Right forelimb (tissue), 1 donor: ENCODE data around the gene SAP25.

Experiments used
- DNase-seq: peaks from one replicate; pipeline ENCODE4 v3.0.0-alpha.2; 2018

The SAP25 gene

DNA sequence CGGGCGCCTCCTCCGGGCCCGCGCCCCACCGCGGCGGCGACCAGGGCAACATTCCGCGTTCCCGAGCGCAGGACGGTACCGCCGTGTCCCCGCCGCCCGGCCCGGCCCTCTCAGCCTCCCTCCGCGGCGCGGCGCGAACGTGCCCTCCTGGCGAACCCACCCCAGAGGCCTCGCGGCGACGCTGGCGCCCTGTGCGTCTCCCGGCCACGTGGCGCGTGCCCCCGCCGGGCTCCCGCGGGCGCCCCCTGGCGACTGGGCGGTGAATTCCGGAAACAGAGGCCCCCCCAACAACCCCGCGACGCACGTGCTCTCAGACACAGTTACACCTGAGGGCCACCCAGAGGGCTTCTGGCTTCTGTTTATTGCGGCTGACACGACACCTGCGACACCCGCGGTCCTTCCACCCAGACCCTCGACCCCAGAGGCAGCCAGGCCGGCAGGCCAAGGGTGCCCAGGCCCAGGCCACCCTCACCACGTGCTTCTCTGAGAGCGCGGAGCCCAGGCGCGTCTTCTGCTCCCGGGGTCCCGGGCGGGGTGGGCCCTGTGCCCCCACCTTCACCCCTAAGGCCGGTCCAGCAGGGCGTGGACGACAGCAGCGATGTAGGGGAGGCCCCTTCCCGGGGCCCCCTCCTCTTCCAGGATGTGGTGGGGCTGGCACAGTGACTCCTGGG, at the start of gene SAP25:
SAP25 (minus strand) TSS at position 210 of the 671 bp plus-strand sequence; CDS start at position 52, 158 bp downstream.
- no peak for DNase-seq

DNA sequence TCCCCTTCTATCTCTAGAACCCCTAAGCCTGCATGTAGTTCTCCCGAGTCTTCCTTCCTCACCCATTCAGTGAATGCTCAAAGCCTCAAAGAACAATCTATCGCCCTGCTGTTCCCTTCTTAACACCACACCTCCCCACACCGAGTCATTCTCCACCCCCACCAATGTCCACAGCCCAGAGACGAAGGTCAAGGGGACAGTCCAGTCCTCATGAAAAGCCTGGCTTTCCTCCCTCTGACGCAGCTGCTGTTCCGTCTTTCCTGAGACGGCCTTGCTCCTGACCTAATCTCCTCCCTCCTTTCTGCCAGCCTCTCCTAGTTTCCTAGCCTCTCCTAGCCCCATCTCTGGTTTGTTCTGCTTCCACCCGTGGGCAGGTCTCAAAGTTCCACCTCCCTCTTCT, 47.9 kb upstream of the SAP25 start:
- no peak for DNase-seq

DNA sequence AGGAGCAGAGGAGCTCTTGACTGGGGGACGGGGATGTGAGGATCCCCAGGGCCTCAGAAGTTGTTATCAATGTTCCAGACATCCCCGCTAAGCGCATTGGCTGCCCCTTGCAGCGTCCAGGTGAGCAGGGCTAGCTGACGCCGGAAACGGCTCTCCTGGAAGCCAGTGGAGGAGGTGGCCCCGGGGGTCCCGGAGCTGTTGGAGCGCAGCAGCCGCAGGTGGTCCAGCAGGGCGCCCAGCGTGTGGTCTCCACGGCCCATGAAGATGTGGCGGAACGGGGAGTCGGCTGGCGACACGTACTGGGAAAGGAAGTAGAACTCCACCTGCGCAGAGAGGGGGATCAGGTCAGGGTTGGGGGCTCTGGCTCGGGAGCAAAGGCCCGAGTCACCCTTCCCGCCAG, 47.1 kb upstream of the SAP25 start:
- no peak for DNase-seq

DNA sequence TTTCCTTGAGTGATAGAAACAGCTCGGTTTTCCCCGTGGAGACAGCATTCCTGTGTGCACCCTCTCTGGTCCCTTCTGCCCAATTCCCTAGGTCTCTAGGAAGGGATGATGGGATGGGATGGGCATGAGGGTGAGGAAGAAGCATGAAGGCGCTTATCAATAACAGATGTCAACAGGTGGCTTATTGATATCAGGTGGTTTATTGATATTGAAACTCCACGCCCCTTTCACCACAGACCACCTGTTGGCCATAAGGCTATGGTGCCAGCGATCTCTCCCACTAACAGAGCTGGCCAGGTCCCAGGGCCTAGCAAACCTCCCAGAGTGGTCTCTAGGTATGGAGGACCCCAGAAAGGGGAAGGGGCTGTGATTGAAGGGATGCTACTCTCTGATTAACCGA, 46.5 kb upstream of the SAP25 start:
- DNase-seq: no peak

DNA sequence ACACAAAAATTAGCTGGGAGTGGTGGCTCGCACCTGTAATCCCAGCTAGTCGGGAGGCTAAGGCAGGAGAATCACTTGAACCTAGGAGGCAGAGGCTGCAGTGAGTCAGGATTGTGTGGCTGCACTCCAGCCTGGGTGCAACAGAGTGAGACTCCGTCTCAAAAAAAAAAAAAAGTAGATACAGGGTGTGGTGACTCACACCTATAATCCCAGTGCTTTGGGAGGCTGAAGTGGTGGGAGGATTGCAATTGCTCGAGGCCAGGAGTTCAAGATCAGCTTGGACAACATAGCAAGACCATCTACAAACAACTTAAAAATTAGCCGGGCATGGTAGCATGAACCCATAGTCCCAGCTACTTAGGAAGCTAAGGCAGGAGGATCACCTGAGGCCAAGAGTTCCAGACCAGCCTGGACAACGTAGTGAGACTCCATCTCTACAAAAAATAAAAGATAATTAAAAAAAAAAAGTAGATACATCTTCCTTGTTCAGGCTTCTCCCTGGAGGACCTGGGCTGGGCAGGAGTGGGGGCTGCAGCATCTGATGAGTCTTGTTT, 40.7 kb upstream of the SAP25 start:
- DNase-seq: no peak

DNA sequence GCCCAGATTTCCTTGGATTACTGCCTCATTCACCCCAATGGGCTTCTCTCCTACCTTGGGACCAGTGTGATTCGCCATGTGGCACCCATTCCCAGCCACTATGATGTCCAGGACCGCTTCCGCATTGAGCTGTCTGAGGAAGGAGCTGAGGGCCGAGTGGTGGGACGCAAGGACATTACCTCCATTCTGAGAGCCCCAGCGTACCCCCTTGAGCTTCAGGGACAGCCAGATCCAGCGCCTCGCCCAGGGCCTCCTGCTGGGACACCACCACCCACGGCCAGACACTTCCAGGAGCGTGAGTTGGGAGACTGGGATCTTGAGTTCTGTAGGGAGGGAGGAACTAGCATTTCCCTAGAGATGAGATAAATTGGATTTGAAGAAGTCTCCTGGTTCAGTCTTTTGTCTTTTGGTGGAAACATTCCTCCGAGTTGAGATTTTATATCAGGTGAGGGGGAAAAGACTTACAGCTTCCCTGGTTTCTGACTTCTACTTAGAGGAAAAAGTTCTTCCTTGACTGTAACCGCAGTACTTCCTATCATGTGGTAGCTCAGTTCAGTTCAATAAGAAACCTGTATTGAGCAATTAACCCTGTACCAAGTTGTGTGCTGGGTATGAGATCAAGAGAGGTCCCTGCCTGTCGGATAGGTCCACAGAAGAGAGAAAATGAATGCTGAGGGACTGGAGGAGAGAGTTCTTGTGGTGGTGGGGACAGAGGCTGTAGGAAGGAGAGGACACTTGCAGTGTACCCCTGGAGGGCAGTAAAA, 39.9 kb upstream of the SAP25 start:
- DNase-seq: no peak

DNA sequence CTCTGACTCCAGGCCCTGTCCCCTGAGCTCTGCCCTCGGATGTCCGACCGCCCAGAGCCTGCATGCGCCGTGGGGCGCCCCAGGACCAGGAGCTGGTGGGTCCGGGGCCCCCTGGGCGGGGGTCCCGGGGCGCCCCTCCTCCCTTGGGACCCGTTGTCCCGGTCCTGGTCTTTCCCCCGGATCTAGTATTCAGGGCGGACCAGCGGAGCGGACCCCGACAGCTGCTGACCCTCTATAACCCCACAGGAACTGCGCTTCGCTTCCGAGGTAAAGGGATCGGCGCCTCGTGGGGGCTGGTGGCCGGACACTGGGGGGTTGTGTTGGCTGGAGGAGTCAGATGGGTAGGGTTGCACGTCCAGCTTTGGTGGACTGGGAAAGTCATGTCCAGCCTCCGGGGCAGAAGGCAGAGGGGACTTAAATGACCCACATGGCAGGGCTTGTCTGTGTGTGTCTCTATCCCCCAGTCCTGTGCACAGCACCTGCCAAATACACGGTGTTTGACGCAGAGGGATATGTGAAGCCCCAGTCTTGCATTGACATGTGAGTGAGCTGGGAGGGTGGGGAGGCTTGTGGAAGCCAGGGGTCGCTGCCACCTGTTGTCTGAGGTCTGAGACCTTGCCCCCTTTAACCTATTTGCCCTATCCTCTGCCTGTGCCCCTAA, 39.2 kb upstream of the SAP25 start:
- no peak for DNase-seq

DNA sequence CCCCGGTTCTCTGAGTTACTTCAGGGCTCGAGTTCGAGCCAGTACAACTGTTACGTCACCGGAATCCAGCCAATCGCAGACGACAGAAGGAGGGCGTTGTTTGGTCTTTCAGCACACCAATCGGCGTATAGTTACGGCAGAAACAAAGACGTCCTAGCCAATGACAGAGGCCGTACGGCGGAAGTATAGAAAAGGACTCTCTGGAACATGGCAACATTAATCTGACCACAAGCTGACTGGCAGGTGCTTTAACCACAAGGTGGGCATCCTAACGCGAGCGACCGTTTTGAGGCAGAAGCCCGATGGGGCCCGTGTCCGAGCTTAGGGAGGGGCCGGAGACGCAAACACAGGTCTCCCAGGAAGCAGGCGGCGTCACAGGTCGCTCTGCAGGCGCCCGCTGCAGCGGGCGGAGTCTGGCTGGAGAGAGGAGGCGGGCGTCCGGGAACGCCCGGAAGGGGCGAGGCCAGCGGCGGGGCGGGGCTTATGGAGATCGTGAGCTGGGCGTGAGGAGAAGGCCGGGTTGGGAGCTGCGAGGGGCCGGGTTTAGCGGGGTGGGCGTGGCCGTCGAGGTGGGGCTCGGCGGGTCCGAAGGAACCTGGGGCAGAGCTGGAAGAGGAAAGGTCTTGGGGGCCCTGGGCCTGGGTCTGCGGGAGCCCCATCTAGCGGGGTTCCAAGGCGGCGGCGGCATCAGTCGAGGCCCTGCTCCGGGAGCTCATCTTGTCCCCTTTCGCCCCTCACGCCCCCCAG, 38.5 kb upstream of the SAP25 start, which contains the start of gene MOSPD3:
MOSPD3 (plus strand) TSS at position 558 of the 747 bp plus-strand sequence. CDS start 252 bp downstream, outside the sequence.
- peak; percentile 100 for DNase-seq

DNA sequence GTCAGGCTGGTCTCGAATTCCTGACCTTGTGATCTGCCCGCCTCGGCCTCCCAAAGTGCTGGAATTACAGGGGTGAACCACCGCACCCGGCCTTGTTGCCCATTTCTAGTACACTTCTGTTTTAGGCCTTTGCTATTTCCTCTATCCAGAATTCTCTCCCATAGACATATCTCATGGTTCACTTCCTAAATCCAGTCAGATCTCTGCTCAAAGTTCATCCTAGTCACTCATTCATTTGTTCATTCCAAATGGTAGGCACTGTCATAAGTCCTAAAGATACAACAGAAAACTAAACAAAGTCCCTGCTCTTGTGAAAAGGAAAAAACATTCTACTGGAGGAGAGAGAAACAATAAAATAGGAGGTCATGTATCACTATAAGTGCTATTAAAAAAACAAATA, 36.3 kb upstream of the SAP25 start:
- no peak for DNase-seq

DNA sequence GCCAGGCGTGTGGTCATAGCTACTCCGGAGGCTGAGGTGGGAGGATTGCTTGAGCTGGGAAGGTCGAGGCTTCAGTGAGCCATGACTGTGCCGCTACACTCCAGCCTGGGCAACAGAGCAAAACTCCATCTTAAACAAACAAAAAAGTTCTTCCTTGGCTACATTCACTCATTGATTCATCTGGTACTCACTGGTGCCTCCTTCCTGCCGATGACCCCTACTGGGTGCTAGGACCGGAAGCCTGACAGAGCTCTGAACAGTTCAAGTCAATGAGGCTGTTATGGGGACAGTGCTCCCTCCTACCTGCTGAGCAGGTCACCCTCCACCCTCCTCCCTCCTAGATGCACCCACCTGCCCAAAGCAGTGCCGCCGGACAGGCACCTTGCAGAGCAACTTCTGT, 33.4 kb upstream of the SAP25 start:
- DNase-seq: no peak

DNA sequence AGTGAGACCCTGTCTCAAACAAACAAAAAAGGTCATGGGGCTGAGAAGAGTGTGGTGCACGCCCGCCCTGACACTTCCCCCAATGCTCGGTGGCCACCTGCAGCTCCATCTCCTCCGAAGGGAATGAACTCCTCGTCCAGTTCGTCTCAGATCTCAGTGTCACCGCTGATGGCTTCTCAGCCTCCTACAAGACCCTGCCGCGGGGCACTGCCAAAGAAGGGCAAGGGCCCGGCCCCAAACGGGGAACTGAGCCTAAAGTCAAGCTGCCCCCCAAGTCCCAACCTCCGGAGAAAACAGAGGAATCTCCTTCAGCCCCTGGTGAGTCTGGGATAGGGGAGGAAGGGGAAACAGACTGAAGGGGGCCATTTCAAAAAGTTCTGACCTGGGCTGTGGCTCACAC, 32.6 kb upstream of the SAP25 start:
- DNase-seq: no peak

DNA sequence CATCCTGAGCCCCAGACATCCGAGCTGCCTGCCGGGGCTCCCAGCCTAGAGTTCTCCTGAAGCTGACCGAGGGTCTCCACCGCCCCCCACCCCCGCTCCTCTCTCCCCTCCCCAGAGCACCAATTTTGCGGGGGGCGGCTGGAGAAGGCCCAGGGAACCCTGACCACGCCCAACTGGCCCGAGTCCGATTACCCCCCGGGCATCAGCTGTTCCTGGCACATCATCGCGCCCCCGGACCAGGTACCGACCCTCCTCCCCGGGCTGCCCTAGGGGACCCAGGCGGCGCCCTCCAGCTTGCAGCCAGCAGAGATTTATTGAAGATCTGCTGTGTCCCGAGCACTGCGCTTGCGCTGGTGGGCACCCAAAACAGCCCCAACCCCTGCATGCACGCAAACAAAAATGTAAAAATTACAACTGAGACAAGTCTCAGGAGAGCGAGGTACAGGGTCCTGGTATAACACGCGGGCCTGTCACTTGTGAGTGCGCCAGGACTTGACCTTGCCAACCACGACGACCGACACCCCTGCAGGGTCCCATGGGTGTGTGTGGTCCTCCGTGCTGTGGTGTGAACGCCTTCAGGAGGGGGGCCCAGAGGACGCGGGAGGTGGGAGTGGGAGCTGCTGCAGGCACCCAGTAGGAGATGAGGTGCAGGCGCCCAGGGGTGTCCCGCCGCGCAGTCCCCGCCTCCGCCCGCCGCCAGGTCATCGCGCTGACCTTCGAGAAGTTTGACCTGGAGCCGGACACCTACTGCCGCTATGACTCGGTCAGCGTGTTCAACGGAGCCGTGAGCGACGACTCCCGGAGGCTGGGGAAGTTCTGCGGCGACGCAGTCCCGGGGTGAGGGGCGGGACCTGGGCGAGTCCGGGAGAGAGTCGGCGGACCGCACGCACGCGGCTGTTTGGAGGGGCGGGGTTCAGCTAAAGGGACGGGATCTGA, 31.5 kb upstream of the SAP25 start:
- DNase-seq: no peak

DNA sequence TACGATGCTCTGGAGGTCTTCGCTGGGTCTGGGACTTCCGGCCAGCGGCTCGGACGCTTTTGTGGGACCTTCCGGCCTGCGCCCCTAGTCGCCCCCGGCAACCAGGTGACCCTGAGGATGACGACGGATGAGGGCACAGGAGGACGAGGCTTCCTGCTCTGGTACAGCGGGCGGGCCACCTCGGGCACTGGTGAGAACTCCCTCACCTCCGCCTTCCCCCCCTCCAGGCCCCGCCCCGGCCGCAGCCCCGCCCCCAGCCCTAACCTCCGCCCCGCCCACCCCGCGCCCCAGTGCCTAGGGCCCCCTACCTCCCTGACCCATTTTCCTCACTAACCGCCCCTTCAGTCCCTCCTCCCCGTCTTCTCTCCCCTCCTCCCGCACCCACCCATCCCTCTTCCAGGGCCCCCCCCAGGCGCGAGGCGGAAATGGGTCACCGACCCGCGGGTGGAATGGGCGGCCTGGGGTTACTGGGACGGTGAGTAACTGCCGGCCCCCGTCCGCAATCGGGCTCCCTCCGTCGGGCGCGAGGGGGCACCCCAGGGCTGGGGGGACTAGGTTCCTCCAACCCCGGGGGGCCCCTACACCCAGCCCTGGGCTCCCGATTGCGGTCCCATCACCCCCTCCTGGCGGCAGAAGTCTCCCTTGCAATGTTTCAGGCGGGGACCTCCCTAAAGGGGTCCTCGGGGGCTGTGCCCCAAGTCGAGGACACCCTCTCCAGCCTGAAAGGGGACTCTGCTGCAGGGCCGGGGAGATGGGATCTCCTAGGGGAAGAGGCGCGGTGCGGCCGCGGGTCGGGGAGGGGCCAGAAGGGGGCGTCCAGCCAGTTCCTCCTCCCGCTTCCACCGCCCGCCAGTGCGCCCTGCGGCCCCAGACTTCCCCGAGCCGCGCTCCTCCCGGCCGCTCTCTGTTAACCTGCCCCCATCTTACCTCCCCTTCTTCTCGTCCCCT, 30.6 kb upstream of the SAP25 start:
- DNase-seq: peak; percentile 86

DNA sequence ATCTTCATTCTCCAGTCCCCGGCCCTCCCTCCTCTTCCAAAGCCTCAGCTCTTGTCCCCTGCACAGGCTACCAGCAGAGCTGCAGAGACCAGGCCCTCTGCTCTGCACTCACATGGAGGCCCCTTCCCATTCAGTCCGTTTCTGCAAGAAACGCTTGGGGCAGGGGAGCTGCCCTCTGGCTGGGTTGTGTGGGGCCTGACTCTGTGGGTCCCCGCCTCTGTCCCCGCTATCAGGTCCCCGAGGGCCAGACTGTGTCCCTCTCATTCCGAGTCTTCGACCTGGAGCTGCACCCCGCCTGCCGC, 30.0 kb upstream of the SAP25 start:
- peak; percentile 57 for DNase-seq

DNA sequence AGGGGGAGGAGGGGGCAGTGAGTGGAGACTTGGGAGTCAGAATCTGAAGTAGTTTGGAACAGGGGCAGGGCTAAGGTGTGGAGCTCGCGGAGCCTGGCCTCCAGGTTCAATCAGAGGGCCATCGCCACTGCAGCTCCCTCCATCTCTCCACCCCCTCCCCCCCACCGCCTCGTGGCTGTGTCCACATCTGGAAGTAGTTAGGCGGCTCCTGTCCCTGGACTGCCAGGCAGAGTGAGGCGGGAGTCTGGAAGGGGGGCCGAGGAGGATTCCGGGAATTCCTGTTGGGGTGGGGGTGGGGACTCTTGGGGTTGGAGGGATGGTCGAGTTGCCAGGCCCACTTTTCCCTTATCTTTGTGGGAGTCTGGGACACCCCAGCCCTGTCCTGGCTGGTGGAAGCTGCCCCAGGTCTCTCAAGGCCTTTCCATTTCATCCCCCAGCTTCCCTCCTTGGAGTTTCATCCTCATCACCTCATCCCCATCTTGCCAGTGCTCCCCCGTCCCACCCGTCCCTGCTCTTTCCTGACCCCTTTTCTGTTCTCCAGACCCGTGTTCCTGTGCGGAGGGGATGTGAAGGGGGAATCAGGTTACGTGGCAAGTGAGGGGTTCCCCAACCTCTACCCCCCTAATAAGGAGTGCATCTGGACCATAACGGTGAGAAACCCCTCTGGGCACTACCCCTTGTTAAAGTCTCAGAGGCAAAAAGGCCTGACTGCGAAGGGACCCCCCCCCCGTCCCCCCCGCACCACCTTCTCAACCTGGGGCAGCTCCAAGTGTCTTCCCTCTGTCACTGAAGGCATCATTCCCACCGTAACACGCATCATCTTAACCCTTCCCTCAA, 29.4 kb upstream of the SAP25 start:
- peak; percentile 93 for DNase-seq

DNA sequence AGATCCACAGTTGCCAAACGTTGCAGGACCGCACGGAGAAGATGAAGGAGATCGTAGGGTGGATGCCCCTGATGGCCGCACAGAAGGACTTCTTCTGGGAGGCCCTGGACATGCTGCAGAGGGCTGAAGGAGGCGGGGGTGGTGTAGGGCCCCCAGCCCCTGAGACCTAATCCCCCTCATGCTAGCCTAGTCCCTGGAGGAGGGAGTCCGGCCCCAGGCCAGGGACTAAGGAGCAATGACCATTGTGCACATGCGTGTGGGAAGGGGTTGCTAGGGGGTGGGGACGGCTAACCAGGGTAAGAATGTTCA, 27.0 kb upstream of the SAP25 start:
- DNase-seq: no peak

DNA sequence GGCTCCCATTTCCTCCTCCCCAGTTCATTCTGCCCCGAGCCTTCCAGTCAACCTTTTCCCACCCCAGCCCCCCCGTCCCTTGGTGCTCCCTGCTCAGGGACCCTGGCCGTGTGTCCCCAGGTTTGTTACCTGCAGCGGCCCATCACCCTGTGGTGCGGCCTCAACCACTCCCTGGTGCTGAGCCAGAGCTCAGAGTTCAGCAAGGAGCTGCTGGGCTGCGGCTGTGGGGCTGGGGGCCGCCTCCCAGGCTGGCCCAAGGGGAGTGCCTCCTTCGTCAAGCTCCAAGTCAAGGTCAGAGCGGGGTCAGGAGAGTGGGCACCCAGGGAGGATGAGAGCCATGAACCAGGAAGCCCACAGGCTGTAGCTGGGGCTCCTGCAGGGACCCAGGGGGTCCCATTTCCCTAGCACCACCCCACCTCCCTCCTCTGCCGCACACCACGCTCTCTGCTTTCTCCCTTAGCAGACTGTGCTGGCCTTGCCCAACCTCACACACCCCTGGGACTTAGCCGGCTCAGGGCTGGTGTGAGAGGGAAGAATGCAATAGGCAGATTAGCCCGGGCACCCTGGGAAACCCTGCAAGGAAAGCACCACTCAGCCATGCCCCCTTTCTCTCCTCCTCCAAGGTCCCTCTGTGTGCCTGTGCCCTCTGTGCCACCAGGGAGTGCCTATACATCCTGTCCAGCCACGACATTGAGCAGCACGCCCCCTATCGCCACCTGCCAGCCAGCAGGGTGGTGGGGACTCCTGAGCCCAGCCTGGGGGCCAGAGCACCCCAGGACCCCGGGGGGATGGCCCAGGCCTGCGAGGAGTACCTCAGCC, 26.4 kb upstream of the SAP25 start:
- DNase-seq: no peak

DNA sequence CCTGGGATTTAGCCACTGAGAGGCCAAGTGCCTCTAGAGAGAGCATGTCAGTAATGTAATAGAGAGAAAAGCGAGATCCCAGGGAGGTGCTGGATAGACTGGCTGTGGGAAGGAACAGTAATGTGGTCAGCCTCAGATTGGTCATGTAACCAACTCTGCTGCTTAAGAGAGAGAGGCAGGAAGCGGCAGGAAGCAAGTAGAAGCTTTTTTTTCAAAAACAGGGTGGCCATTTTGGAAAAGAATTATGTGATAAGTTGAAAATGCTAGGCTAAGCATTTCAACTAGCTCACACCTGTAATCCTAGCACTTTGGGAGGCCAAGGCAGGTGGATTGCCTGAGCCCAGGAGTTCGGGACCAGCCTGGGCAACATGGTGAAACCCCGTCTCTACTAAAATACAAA, 24.7 kb upstream of the SAP25 start:
- DNase-seq: no peak

DNA sequence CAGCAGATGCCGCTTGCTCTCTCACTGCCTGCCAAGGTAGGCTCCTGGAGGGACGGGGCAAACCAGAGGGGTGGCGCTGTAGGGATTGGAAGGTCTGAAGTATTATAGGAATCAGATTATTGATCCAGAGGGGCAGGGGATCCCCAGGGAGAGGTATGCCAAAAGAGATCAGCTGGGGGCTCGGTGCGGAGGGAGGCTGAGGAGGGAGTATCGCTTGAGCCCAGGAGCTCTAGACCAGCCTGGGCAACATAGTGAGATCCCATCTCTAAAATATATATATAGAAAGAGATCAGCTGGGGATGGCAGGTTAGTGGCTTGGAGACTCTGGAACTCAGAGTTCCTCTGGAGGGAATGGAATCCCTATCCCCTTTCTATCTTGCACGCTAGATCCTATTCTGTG, 21.5 kb upstream of the SAP25 start:
- DNase-seq: no peak
